Naive thymus-derived CD4-positive, alpha-beta T cell (primary cell): ENCODE data around the gene EHMT1. TPM values are rescaled to one million over a fixed set of nuclear protein-coding genes. Genes with fewer than 3 reads are reported as not detected.

Source experiments
- ATAC-seq: fragments of 150-1000 bp; cut with Tn5 transposase; 2 replicates; pipeline ENCODE4 v1.10.0; 2021; ENCODE audit warnings: mild to moderate bottlenecking, moderate library complexity
- CTCF ChIA-PET: fragments of 350-600 bp; sonication (Branson Sonifier 250); formaldehyde crosslinking; loops from one replicate; lab custom pipeline; 2021; ENCODE audit warnings: antibody characterized with exemption; lab: Charles Lee
- POLR2A ChIA-PET: fragments of 350-600 bp; sonication (Branson Sonifier 250); formaldehyde crosslinking; loops from one replicate; lab custom pipeline; 2021; ENCODE audit warnings: antibody characterized with exemption, inconsistent platforms; lab: Charles Lee
- DNase-seq, 9 donors: peaks; one replicate each; pipeline versions ENCODE4 v3.0.0 to v3.0.0-alpha.2; 2020 to 2022; ENCODE audit warnings: mixed read lengths in 1 of 9
- H3K27ac ChIP-seq: one replicate; pipeline ENCODE4 v1.7.0; 2013; ENCODE audit warnings: mild to moderate bottlenecking, low read depth, low read length, moderate library complexity
- H3K27me3 ChIP-seq, 2 donors: one replicate each; pipeline ENCODE4 v1.7.0; 2013; ENCODE audit warnings: low read length in 2 of 2, mild to moderate bottlenecking in 2 of 2, moderate library complexity in 2 of 2; ENCODE audit not compliant: control insufficient read depth in 2 of 2, insufficient read depth in 2 of 2
- H3K36me3 ChIP-seq, 3 experiments: 1 replicate in 2 of 3; 2 replicates in 1 of 3; pipeline ENCODE4 v1.7.0; 2013; ENCODE audit warnings: low read length in 3 of 3, mild to moderate bottlenecking in 3 of 3, moderate library complexity in 1 of 3; ENCODE audit not compliant: insufficient read depth in 3 of 3, control insufficient read depth in 2 of 3
- H3K4me1 ChIP-seq, 2 donors: one replicate each; pipeline ENCODE4 v1.7.0; 2013; ENCODE audit warnings: low read length in 2 of 2, mild to moderate bottlenecking in 2 of 2, moderate library complexity in 1 of 2; ENCODE audit not compliant: control insufficient read depth in 2 of 2, insufficient read depth in 2 of 2
- H3K4me3 ChIP-seq: 2 replicates; pipeline ENCODE4 v1.7.0; 2013; ENCODE audit warnings: mild to moderate bottlenecking, low read length
- H3K9me3 ChIP-seq, 3 experiments: 1 replicate in 2 of 3; 2 replicates in 1 of 3; pipeline ENCODE4 v1.7.0; 2013; ENCODE audit warnings: low read length in 3 of 3; ENCODE audit not compliant: control insufficient read depth in 2 of 3
- H3K27ac Mint-ChIP-seq, 9 donors: one replicate each; pipeline ENCODE4 v1.8.0; 2020 to 2022; ENCODE audit warnings: mixed read lengths in 9 of 9, mild to moderate bottlenecking in 8 of 9, moderate library complexity in 5 of 9, inconsistent platforms in 2 of 9
- H3K27me3 Mint-ChIP-seq, 5 donors: one replicate each; pipeline ENCODE4 v1.8.0; 2021 to 2022; ENCODE audit warnings: mixed read lengths in 5 of 5, mild to moderate bottlenecking in 1 of 5
- H3K36me3 Mint-ChIP-seq, 5 donors: one replicate each; pipeline ENCODE4 v1.8.0; 2020 to 2022; ENCODE audit warnings: mixed read lengths in 5 of 5, mild to moderate bottlenecking in 3 of 5, inconsistent platforms in 1 of 5
- H3K4me1 Mint-ChIP-seq, 7 donors: one replicate each; pipeline ENCODE4 v1.8.0; 2020 to 2022; ENCODE audit warnings: mixed read lengths in 7 of 7, mild to moderate bottlenecking in 3 of 7, inconsistent platforms in 1 of 7
- H3K4me3 Mint-ChIP-seq, 10 donors: one replicate each; pipeline ENCODE4 v1.8.0; 2020 to 2022; ENCODE audit warnings: mild to moderate bottlenecking in 10 of 10, mixed read lengths in 10 of 10, moderate library complexity in 6 of 10, inconsistent platforms in 2 of 10
- H3K9me3 Mint-ChIP-seq, 11 donors: one replicate each; pipeline ENCODE4 v1.8.0; 2020 to 2022; ENCODE audit warnings: mixed read lengths in 11 of 11, mild to moderate bottlenecking in 4 of 11, inconsistent platforms in 1 of 11, moderate library complexity in 1 of 11
- intact Hi-C, 2 donors: fragments of 100-400 bp; cut with micrococcal nuclease; formaldehyde crosslinking; loops; one replicate each; pipeline ENCODE4 v1.15.1; 2023
- polyA plus RNA-seq, 2 donors: library from polyadenylated mRNA; unstranded; fragments of 300-500 nt; fragmentation: Illumina TruSeq; gene quantifications; one replicate each; pipeline ENCODE4 v1.2.3, GENCODE V29; 2021
- total RNA-seq, 6 experiments: library from RNA in 5 of 6; stranded (reverse) in 5 of 6; gene quantifications; 1 replicate in 5 of 6; 2 replicates in 1 of 6; pipeline ENCODE4 v1.2.3 and lab custom pipeline; 2021 to 2026

EHMT1 gene
- total and polyA plus RNA-seq, 7 experiments from 2014 or later: 24.7 to 132 (median 112) TPM

DNA sequence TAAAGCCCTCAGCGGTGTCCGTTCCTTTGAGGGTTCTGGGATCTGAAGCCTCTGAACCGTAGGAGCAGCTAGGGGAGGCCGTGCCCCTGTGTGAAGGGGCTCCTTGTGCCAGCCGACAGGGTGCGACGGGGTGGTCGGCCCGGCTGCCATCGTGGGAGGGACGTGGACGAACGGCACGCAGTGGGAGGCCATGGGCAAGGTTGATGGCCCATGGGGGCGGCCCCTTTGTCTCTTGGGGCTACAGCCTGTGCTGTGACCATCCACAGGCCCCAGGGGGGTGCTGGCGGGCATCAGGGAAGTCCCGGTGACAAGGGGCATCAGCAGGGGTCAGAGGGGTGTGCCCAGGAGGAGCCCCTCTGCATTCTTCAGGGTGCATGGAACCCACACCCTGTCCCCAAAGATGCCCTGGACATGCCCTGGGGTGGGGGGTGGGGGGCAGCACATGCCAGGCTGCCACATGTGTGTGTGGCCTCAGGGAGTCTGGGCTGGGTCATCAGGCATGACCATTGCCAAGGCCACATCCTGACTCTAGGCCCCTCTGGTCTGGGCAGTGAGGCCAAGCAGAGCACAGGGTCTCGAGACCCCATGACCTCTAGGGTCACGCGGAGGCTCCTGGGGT, 209.2 kb downstream of the EHMT1 start:
- H3K27ac Mint-ChIP-seq: no peak overlapping the region
- H3K27ac ChIP-seq: no peak overlapping the region
- no peak overlapping the region for H3K4me3 Mint-ChIP-seq
- H3K4me1 ChIP-seq: no peaks in the 10 kb centered on the region
- ChIA-PET POLR2A (no interaction called here), CTCF (no interaction called here)
- no peaks in the 10 kb centered on the region for H3K27me3 Mint-ChIP-seq
- ATAC-seq: no peak
- DNase-seq: no peak
- H3K9me3 Mint-ChIP-seq: peaks cover 0 to 4% (median 0%) of the 10 kb centered on the region in 11 donors
- no peaks in the 10 kb centered on the region for H3K27me3 ChIP-seq
- peaks cover 10 to 61% (median 38%) of the 10 kb centered on the region in 5 donors for H3K36me3 Mint-ChIP-seq
- no peak overlapping the region for H3K4me3 ChIP-seq
- no peaks in the 10 kb centered on the region for H3K9me3 ChIP-seq
- peaks cover 0 to 65% (median 4%) of the 10 kb centered on the region in 3 experiments for H3K36me3 ChIP-seq
- intact Hi-C loops: no loop called here
- peaks cover 0 to 10% (median 3%) of the 10 kb centered on the region in 7 donors for H3K4me1 Mint-ChIP-seq

DNA sequence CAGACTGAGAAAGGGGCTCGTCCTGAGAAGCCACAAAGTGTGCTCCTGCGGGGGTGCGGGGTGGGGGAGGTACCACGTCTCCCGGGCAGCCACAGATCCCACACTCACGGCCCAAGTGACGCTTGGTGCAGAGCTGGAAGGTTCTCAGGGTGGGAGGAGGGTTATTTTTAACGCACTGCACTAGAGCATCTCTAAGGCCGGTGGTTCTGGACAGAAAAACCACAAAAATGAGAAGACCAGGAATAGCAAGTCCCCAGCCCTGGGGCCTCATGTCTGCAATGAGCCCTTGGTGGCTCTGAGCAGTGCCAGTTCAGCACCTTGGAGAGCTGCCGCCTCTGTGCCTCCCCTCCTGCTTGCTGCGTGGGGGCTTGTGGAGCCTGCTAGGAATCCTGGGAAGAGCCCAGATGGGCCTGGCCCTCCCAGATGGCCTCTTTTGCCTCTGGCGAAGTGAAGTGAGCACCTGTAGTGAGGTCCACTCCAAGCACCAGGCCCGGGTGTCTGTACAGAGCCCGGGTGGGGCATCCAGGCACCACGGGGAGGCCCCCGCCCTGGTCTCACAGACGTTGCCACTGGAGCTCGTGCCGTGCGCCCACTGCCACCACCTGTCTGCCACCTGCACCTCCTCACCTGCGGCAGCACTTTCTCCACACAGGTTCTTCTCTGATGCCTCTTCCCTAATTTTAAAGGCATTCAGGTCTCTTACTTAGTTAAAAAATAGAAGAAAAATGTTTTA, 209.9 kb downstream of the EHMT1 start:
- ATAC-seq (no peak), DNase-seq (peak in 1 of 9 donors; percentile 3)
- H3K36me3 Mint-ChIP-seq: peaks cover 9 to 60% (median 37%) of the 10 kb centered on the region in 5 donors
- peaks cover 0 to 9% (median 3%) of the 10 kb centered on the region in 7 donors for H3K4me1 Mint-ChIP-seq
- no peak overlapping the region for H3K4me3 Mint-ChIP-seq
- Histone ChIP-seq H3K27ac (no peak overlapping the region), H3K27me3 (no peaks in the 10 kb centered on the region), H3K4me1 (no peaks in the 10 kb centered on the region), H3K36me3 (peaks cover 0 to 70% (median 4%) of the 10 kb centered on the region in 3 experiments), H3K4me3 (no peak overlapping the region), H3K9me3 (no peaks in the 10 kb centered on the region)
- intact Hi-C loops: no loop called here
- POLR2A ChIA-PET: no interaction called here
- CTCF ChIA-PET: no interaction called here
- H3K27me3 Mint-ChIP-seq: no peaks in the 10 kb centered on the region
- H3K27ac Mint-ChIP-seq: peak overlapping the region in 1 of 9 donors; percentile 67
- peaks cover 0 to 4% (median 0%) of the 10 kb centered on the region in 11 donors for H3K9me3 Mint-ChIP-seq

DNA sequence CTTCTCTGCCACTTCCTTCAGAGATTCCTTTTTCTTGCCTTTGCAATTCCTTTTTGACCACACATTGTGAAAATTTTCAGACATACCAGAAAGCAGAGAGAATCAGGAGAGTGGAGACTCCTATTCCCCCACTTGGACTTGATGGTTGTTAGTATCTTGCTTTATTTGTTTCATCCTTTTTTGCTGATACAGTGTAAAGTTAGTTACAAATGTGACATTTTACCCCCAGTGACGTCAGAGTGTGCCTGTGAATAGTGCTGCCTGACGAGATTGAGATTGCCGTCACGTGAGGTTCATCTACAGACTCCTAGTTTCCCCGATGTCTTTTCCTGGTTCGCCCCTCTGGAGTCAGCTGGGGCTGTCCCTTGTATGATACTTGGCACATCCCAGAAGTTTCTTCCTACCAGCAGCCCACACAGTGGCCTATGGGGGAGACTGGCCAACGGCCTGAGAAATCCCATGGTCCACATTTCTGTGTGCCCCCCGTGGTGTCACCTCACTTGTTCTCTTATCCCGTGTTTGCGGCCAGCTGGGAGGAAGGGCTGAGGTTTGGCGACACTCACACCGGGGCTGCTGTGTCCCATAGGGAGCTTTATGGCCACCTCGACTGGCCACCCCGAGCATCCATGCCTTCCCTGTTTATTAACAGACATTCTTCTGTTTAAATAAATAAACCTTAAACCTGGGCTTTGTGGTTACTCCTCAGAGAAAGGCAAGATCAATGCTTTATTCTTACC, 210.6 kb downstream of the EHMT1 start:
- Mint-ChIP-seq H3K9me3 (peaks cover 0 to 4% (median 0%) of the 10 kb centered on the region in 11 donors), H3K4me3 (no peak overlapping the region), H3K4me1 (peaks cover 0 to 4% (median 1%) of the 10 kb centered on the region in 7 donors), H3K36me3 (peaks cover 4 to 53% (median 30%) of the 10 kb centered on the region in 5 donors), H3K27ac (peak overlapping the region in 2 of 9 donors; percentile 32 to 67), H3K27me3 (no peaks in the 10 kb centered on the region)
- no peak for ATAC-seq
- Histone ChIP-seq H3K36me3 (peaks cover 0 to 70% (median 4%) of the 10 kb centered on the region in 3 experiments), H3K9me3 (no peaks in the 10 kb centered on the region), H3K4me1 (no peaks in the 10 kb centered on the region), H3K27me3 (no peaks in the 10 kb centered on the region), H3K4me3 (no peak overlapping the region), H3K27ac (no peak overlapping the region)
- no peak for DNase-seq
- intact Hi-C loops: no loop called here
- ChIA-PET CTCF (no interaction called here), POLR2A (no interaction called here)

DNA sequence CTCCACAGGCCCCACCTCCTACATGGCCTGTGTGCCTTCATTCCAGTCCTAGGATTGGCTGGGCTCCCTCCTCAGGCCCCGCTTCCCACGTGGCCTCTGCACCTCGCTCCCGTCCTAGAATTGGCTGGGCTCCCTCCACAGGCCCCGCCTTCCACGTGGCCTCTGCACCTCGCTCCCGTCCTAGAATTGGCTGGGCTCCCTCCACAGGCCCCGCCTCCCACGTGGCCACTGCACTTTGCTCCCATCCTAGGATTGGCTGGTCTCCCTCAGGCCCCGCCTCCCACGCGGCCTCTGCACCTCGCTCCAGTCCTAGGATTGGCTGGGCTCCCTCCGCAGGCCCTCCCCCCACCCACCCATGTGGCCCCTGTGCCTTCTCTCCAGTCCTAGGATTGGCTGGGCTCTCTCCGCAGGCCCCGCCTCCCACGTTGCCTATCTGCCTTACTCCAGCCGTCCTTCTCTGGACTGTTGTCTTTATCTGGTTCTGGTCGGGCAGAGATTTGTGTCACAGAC, 213.4 kb downstream of the EHMT1 start:
- POLR2A ChIA-PET: no interaction called here
- H3K4me3 Mint-ChIP-seq: no peak overlapping the region
- peaks cover 0 to 2% (median 0%) of the 10 kb centered on the region in 7 donors for H3K4me1 Mint-ChIP-seq
- H3K27me3 ChIP-seq: no peaks in the 10 kb centered on the region
- H3K27ac Mint-ChIP-seq: no peak overlapping the region
- H3K27me3 Mint-ChIP-seq: no peaks in the 10 kb centered on the region
- ATAC-seq (no peak), DNase-seq (no peak)
- peaks cover 0 to 1% (median 0%) of the 10 kb centered on the region in 11 donors for H3K9me3 Mint-ChIP-seq
- no peaks in the 10 kb centered on the region for H3K9me3 ChIP-seq
- no peaks in the 10 kb centered on the region for H3K4me1 ChIP-seq
- CTCF ChIA-PET: no interaction called here
- H3K4me3 ChIP-seq: no peak overlapping the region
- peaks cover 0 to 72% (median 8%) of the 10 kb centered on the region in 3 experiments for H3K36me3 ChIP-seq
- H3K27ac ChIP-seq: no peak overlapping the region
- intact Hi-C loops: no loop called here
- peaks cover 2 to 36% (median 8%) of the 10 kb centered on the region in 5 donors for H3K36me3 Mint-ChIP-seq

DNA sequence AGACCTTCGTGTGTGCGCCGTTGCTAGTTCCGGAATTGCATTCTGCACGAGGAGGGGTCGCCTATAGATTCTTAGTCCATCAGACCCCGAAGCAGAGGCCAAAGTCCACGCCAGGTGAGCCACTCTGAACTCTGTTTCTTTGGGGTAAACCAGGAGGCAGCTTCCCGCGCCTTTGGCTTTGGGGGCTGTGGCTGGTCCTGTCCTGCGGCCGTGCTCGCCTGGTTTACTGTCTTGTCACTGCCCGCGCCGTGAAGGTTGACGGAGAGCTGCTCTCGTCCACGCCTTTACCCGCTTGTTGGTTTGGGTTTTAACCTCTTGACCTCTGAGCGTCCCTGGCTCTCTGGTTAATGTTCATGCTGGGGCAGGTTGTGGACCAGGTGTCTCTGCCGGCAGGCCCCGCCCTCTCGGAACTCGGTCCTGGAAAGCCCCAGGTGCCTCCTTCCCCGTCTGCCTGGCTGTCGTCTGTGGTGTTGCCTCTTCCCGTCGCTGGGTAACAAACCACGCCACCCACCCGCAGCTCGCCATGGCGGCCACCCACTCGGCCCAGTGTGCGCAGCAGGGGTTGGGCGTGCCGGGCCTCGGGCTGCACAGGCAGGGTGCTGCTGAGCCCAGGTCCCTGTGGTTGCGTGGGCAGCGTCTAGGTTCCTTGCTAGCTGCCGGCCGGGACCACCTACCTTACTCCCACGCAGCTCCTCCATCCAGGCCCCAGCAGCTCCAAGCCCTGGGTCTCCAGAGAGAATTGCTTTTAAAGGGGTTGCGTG, 214.2 kb downstream of the EHMT1 start:
- Mint-ChIP-seq H3K36me3 (peaks cover 2 to 35% (median 8%) of the 10 kb centered on the region in 5 donors), H3K27me3 (no peaks in the 10 kb centered on the region), H3K4me3 (no peak overlapping the region), H3K4me1 (no peaks in the 10 kb centered on the region), H3K9me3 (peaks cover 0 to 1% (median 0%) of the 10 kb centered on the region in 11 donors), H3K27ac (no peak overlapping the region)
- ChIA-PET CTCF (no interaction called here), POLR2A (no interaction called here)
- H3K4me3 ChIP-seq: no peak overlapping the region
- H3K9me3 ChIP-seq: no peaks in the 10 kb centered on the region
- peaks cover 0 to 66% (median 8%) of the 10 kb centered on the region in 3 experiments for H3K36me3 ChIP-seq
- intact Hi-C loops: no loop called here
- no peaks in the 10 kb centered on the region for H3K4me1 ChIP-seq
- no peak for DNase-seq
- no peak overlapping the region for H3K27ac ChIP-seq
- H3K27me3 ChIP-seq: no peaks in the 10 kb centered on the region
- ATAC-seq: no peak
